Spleen (tissue), 11 donors: ENCODE results near the gene ELSPBP1. TPM values are rescaled to one million over a fixed set of nuclear protein-coding genes. Genes with fewer than 3 reads are reported as not detected.

Experiments
- DNase-seq: peaks from one replicate; pipeline ENCODE4 v3.0.0-alpha.2; 2020
- H3K27ac ChIP-seq, 8 donors: fragments of 200-600 bp; sonication (generic) in 7 of 8; 1 replicate in 4 of 8; 2 replicates in 4 of 8; pipeline versions ENCODE4 v1.5.0 to v1.8.0; 2016 to 2021; ENCODE audit warnings: inconsistent platforms in 4 of 8, mild to moderate bottlenecking in 4 of 8, moderate library complexity in 1 of 8
- H3K27me3 ChIP-seq, 7 donors: fragments of 200-600 bp; sonication (generic) in 6 of 7; replicated peaks in 1 of 7; 1 replicate in 4 of 7; 2 replicates in 3 of 7; pipeline versions ENCODE4 v1.5.0 to v1.8.0; 2016 to 2021; ENCODE audit warnings: inconsistent platforms in 3 of 7, mild to moderate bottlenecking in 1 of 7
- H3K36me3 ChIP-seq, 6 donors: fragments of 200-600 bp; sonication (generic) in 5 of 6; 1 replicate in 4 of 6; 2 replicates in 2 of 6; pipeline versions ENCODE4 v1.5.0 to v1.8.0; 2016 to 2021; ENCODE audit warnings: inconsistent platforms in 2 of 6
- H3K4me1 ChIP-seq, 6 donors: fragments of 200-600 bp; sonication (generic) in 5 of 6; 1 replicate in 3 of 6; 2 replicates in 3 of 6; pipeline versions ENCODE4 v1.5.0 to v1.8.0; 2016 to 2021; ENCODE audit warnings: inconsistent platforms in 3 of 6
- H3K4me3 ChIP-seq, 8 donors: fragments of 200-600 bp; sonication (generic) in 7 of 8; 1 replicate in 4 of 8; 2 replicates in 4 of 8; pipeline versions ENCODE4 v1.5.0 to v1.8.0; 2016 to 2021; ENCODE audit warnings: inconsistent platforms in 4 of 8, mild to moderate bottlenecking in 4 of 8, moderate library complexity in 2 of 8
- H3K9me3 ChIP-seq, 8 donors: fragments of 200-600 bp; sonication (generic) in 7 of 8; 1 replicate in 4 of 8; 2 replicates in 4 of 8; pipeline versions ENCODE4 v1.5.0 to v1.8.0; 2016 to 2021; ENCODE audit warnings: inconsistent platforms in 4 of 8
- CTCF ChIP-seq, 11 experiments: fragments of 200-600 bp in 7 of 11; fragments of 450-650 bp in 4 of 11; sonication (generic) in 4 of 11; IDR thresholded peaks in 8 of 11; conservative IDR thresholded peaks in 3 of 11; 1 replicate in 7 of 11; 2 replicates in 4 of 11; pipeline versions ENCODE4 v1.4.0 to v1.8.0; 2016 to 2021; ENCODE audit warnings: antibody characterized with exemption in 11 of 11, inconsistent platforms in 4 of 11, mild to moderate bottlenecking in 1 of 11
- POLR2A ChIP-seq, 3 donors: fragments of 450-650 bp; IDR thresholded peaks; one replicate each; pipeline ENCODE4 v1.5.1; 2017; ENCODE audit warnings: antibody characterized with exemption in 3 of 3, mild to moderate bottlenecking in 1 of 3
- POLR2AphosphoS5 ChIP-seq, 3 donors: sonication (generic); formaldehyde crosslinking; IDR thresholded peaks; one replicate each; pipeline ENCODE4 v1.5.1; 2017; ENCODE audit warnings: antibody characterized with exemption in 3 of 3
- WGBS, 5 donors: extraction: QIAGEN DNeasy Blood & Tissue Kit in 3 of 5; methylation state at CpG; one replicate each; pipeline versions ENCODE4 v1.1.5 to v1.1.7; 2013 to 2018; 5-methylcytosine and 5-hydroxymethylcytosine counted together
- intact Hi-C: fragments of 100-400 bp; cut with DNase I; formaldehyde crosslinking; loops from one replicate; pipeline ENCODE4 v1.15.0; 2023; ENCODE audit warnings: low total_unique reads
- polyA plus RNA-seq, 3 donors: library from polyadenylated mRNA; stranded (reverse); fragments of 200-250 nt; gene quantifications; one replicate each; pipeline ENCODE4 v1.2.1, GENCODE V29; 2013
- total RNA-seq, 7 donors: library from RNA; depleted of rRNA in 3 of 7; stranded (reverse); fragments of >200 nt in 3 of 7; fragmentation: NEBNext Ultra II Directional in 4 of 7; extraction: Animal tissue kit (Norgen Biotek cat#: 25700) in 4 of 7; gene quantifications; one replicate each; pipeline versions ENCODE4 v1.1.0 to v1.2.1, GENCODE V29; 2016 to 2021
- donor health status: healthy with polysubstance abuse.
- donor health status: DM: no; HTN: no; CAD: no; lungs with moderate emphysema.
- donor health status: DM: no; HTN: no; CAD: no.
- donor health status: Bipolar disorder and iron deficiency.
- donor health status: healthy.
- donor health status: DM: no; HTN: no; CAD: no.
- donor health status: DM: yes; HTN: yes; CAD: no.

Gene ELSPBP1
- total and polyA plus RNA-seq, 10 donors = not detected

- DNase-seq = no peak
- H3K27me3 ChIP-seq = peaks cover 0 to 56% (median 0%) of the 10 kb centered on the region in 7 donors
- 16 to 27% (median 24%) methylated on average over 3 of the region's 3 CpGs for WGBS, 5 donors
- H3K4me1 ChIP-seq = no peaks in the 10 kb centered on the region
- no peak for TF ChIP-seq POLR2A (IDR thresholded peaks at IDR 0.05)
- no peak for TF ChIP-seq POLR2AphosphoS5 (IDR thresholded peaks at IDR 0.05)
- TF ChIP-seq CTCF (IDR thresholded peaks at IDR 0.05 in 8 of 11, conservative IDR thresholded peaks at IDR 0.05 in 3 of 11) = no peak
- no peak overlapping the region for H3K4me3 ChIP-seq
- H3K9me3 ChIP-seq = no peaks in the 10 kb centered on the region
- H3K36me3 ChIP-seq = no peaks in the 10 kb centered on the region
- H3K27ac ChIP-seq = no peak overlapping the region
- intact Hi-C loops = no loop called here
These were observed 26.3 kb downstream of the ELSPBP1 start for GRCh38 chr19:48020686-48021085.

DNA sequence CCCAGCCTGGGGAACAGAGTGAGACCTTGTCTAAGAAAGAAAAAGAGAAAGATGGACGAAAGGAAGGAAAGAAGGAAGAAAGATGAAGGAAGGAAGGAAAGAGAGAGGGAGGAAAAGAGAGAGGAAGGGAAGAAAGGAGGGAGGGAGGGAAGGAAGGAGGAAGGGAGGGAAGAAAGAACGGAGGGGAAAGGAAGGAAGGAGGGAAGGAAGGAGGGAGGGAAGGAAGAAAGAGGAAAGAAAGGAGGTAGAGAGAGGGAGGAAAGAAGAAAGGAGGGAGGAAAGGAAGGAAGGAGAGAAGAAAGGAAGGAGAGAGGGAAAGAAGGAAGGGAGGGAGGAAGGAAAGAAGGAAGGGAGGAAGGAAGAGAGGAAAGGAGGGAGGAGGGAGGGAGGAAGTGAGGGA, 28.6 kb downstream of the ELSPBP1 start:
- no peaks in the 10 kb centered on the region for H3K36me3 ChIP-seq
- no peaks in the 10 kb centered on the region for H3K9me3 ChIP-seq
- 51 to 73% (median 65%) methylated on average over 2 of the region's 2 CpGs for WGBS, 5 donors
- H3K4me1 ChIP-seq = no peaks in the 10 kb centered on the region
- no peak for DNase-seq
- H3K27ac ChIP-seq = no peak overlapping the region
- H3K4me3 ChIP-seq = no peak overlapping the region
- H3K27me3 ChIP-seq = peaks cover 0 to 60% (median 0%) of the 10 kb centered on the region in 7 donors
- intact Hi-C loops = no loop called here
- TF ChIP-seq POLR2AphosphoS5 (IDR thresholded peaks at IDR 0.05) (no peak), CTCF (IDR thresholded peaks at IDR 0.05 in 8 of 11, conservative IDR thresholded peaks at IDR 0.05 in 3 of 11) (no peak), POLR2A (IDR thresholded peaks at IDR 0.05) (no peak)

GRCh38 chr19:48023518-48023917, 29.1 kb downstream of the ELSPBP1 start:
- Histone ChIP-seq H3K36me3 (no peaks in the 10 kb centered on the region), H3K9me3 (no peaks in the 10 kb centered on the region), H3K4me1 (no peaks in the 10 kb centered on the region), H3K27me3 (peaks cover 0 to 62% (median 0%) of the 10 kb centered on the region in 7 donors), H3K4me3 (no peak overlapping the region), H3K27ac (no peak overlapping the region)
- TF ChIP-seq CTCF (IDR thresholded peaks at IDR 0.05 in 8 of 11, conservative IDR thresholded peaks at IDR 0.05 in 3 of 11) (no peak), POLR2A (IDR thresholded peaks at IDR 0.05) (no peak), POLR2AphosphoS5 (IDR thresholded peaks at IDR 0.05) (no peak)
- intact Hi-C loops = no loop called here
- WGBS, 5 donors = 89 to 96% (median 92%) methylated on average over 3 of the region's 3 CpGs
- no peak for DNase-seq

GRCh38 chr19:48025480-48025879, 31.0 kb downstream of the ELSPBP1 start:
- H3K36me3 ChIP-seq = no peaks in the 10 kb centered on the region
- peaks cover 0 to 59% (median 0%) of the 10 kb centered on the region in 7 donors for H3K27me3 ChIP-seq
- no peak for DNase-seq
- 72 to 79% (median 75%) methylated on average over 3 of the region's 3 CpGs for WGBS, 5 donors
- no peaks in the 10 kb centered on the region for H3K9me3 ChIP-seq
- H3K4me3 ChIP-seq = no peak overlapping the region
- no peak overlapping the region for H3K27ac ChIP-seq
- intact Hi-C loops = no loop called here
- TF ChIP-seq POLR2A (IDR thresholded peaks at IDR 0.05) = no peak
- no peak for TF ChIP-seq POLR2AphosphoS5 (IDR thresholded peaks at IDR 0.05)
- TF ChIP-seq CTCF (IDR thresholded peaks at IDR 0.05 in 8 of 11, conservative IDR thresholded peaks at IDR 0.05 in 3 of 11) = no peak
- no peaks in the 10 kb centered on the region for H3K4me1 ChIP-seq
